Fibroblast of peridontal ligament (primary cell): ENCODE results near the gene ZNF808.
A peak's percentile ranks its signal among the peaks of the same experiment; 100 is the strongest.
"Not testable (repeated sequence)": the region's sequence is repeated elsewhere in the genome, so short reads cannot be mapped to it uniquely, and the experiment has no call there.

Experiments used
- DNase-seq: peaks from one replicate; pipeline ENCODE4 v3.0.0-alpha.2; 2010; ENCODE audit errors: extremely low read depth

Gene ZNF808

DNA sequence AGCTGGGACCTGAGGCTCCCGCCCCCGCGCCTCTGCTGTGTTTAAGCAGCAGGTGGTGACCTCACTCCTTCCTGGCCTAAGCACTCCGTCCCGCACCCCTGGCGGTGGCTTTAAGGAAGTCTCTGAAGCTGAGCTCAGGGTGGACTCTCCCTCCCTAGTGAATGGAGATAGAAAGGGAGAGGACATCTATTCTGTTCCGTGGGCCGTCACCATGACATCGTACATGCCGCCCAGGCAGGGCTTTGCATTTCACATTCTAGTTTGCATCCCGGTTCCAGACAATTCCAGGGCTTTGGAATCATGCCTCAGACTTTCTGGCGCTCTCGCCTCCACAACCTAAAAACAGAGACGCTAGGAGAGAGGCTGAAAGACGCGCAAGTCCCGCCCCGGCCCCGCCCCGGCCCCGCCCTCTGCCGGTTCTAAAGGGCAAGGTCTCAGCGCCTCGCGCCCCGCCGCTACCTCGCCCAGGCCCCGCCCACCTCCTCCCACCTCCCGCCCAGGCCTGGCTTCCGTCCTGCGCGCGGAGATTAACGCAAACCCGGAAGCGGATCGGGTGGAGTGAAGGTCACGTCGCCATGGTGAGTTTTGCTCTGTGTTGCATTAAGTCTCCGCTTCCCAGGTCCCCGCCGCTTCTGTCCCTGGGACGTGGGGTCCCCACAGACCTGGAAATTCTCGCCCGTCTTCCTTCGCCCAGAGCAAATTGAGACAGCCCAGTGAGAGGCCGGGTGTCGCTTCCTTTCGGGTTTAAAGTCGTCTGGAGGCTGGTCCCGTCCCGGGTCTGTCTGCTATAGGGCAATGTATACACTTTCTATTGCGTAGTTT is at the start of gene ZNF808:
ZNF808 (plus strand) TSS at position 535 of the 822 bp plus-strand sequence. CDS start 15,617 bp downstream, outside the sequence.
- peak; percentile 85 for DNase-seq

DNA sequence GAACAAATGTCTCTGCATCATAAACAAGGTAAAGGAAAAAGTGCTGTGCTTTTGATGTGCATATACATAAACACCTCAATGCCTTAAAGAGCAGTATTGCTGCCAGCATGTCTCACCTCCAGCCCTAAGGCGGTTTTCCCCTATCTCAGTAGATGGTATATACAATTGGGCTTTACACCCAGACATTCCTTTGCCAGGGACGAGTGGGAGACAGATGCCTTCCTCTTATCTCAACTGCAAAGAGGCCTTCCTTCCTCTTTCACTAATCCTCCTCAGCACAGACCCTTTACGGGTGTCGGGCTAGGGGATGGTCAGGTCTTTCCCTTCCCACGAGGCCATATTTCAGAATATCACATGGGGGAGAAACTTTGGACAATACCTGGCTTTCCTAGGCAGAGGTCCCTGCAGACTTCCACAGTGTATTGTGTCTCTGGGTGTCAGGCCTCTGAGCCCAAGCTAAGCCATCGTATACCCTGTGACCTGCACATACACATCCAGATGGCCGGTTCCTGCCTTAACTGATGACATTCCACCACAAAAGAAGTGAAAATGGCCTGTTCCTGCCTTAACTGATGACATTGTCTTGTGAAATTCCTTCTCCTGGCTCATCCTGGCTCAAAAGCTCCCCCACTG is 43.2 kb upstream of the ZNF808 start:
- not testable (repeated sequence) for DNase-seq

DNA sequence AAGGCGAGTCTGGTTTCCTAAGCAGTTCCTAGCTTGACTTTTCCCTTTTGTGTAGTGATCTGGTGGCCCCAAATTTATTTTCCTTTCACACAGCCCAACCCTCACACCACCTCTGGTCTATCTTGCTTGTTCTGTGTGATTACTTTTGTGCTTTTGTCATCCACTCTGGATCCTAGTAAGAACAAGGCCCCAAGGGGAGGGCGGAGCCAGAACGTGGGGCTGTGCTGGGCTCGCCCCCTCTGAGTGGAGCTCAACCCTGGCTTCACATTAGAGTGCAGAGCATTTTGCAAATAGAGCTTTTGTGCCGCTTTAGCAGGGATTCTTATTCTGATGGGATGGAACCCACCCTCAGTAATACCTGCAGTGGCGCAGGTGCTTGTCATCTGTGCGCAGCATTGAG is 42.4 kb upstream of the ZNF808 start:
- not testable (repeated sequence) for DNase-seq

DNA sequence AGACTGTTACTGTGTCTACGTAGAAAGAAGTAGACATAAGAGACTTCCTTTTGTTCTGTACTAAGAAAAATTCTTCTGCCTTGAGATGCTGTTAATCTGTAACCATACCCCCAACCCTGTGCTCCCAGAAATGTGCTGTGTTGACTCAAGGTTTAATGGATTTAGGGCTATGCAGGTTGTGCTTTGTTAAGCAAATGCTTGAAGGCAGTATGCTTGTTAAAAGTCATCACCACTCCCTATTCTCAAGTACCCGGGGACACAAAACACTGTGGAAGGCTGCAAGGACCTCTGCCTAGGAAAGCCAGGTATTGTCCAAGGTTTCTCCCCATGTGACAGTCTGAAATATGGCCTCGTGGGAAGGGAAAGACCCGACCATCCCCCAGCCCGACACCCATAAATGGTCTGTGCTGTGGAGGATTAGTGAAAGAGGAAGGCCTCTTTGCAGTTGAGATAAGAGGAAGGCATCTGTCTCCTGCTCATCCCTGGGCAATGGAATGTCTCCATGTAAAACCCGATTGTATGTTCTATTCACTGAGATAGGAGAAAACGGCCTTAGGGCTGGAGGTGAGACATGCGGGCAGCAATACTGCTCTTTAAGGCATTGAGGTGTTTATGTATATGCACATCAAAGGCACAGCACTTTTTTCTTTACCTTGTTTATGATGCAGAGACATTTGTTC is 41.8 kb upstream of the ZNF808 start:
- not testable (repeated sequence) for DNase-seq

DNA sequence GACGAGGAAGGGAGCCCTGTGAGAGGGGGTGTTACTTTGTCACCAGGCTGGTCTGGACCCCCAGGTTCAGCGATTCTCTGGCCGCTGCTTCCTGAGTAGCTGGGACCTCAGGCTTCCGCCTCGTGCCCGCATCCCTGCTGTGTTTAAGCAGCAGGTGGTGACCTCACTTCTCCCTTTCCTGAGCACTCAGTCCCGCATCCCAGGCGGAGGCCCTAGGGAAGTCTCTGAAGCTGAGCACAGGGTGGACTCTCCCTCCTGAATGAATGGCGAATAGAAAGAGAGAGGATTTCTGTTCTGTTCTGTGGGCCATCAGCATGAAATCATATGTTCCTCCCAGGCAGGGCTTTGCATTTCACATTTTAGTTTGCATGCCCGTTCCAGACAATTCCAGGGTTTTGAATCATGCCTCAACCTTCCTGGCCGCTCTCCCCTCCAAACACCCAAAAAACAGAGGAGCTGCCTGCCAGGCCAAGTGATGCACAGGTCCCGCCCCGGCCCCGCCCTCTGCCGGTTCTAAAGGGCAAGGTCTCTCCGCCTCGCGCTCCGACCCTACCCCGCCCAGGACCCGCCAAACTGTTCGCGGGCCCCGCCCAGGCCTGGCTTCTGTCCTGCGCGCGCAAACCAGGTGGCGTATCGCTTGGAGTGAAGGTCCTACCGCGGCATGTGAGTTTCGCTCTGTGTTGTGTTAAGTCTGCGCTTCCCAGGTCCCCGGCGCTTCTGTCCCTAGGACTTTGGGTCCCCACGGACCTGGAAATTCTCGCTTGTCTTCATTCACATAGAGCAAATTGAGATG is 35.1 kb upstream of the ZNF808 start:
- DNase-seq, result no peak

DNA sequence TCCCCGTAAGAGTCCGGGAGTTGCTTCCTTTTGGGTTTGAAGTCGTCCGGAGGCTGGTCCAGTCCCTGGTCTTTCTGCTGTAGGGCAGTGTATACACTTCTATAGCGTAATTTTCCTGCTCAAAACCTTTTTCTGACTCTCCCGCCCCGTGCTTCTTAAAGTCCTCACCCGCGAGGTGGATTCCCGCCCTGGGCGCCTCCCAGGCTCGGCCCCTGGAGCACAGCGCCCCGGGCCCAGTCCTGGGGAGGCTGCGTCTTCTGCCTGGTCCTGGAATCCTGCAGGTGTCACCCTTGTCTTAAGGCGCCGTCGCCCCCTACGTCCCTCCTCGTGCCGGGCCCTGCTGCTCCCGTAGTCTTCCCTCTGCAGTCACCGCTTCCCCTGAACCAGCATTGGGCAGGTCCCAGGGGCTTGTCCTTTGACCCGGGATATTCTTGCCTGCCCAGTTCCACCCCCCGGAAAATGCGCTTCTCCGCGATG is 34.4 kb upstream of the ZNF808 start:
- no peak for DNase-seq

DNA sequence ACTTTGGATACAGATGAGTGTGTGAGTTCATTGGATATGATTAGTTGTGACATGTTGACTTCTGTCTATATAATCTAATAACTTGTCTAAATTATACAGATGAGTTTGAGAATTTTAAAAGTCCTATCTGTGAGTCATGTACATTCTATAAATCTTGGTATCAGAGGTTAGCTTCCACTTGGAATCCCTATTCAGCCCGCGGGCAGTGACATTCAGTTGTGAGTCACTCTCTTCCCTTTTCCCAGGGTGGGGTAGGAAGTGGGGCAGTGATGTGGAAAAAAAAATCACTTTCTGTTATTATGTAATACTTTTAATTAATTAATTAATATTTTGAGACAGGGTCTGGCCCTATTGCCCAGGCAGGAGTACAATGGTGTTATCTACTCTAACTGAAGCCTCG is 33.0 kb upstream of the ZNF808 start:
- no peak for DNase-seq

DNA sequence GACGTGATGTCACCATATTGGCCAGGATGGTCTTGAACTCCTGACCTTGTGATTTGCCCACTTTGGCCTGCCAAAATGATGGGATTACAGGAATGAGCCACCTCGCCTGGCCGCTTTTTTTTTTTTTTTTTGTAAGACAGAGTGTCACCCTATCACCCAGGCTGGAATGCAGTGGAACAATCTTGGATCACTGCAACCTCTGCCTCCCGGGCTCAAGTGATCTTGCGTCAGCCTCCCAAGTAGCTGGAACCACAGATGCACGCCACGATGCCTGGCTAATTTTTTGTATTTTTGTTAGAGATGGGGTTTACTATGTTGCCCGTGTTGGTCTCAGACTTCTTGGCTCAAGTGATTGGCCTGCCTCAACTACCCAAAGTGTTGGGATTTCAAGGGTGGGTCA is 28.9 kb upstream of the ZNF808 start:
- DNase-seq, result no peak

DNA sequence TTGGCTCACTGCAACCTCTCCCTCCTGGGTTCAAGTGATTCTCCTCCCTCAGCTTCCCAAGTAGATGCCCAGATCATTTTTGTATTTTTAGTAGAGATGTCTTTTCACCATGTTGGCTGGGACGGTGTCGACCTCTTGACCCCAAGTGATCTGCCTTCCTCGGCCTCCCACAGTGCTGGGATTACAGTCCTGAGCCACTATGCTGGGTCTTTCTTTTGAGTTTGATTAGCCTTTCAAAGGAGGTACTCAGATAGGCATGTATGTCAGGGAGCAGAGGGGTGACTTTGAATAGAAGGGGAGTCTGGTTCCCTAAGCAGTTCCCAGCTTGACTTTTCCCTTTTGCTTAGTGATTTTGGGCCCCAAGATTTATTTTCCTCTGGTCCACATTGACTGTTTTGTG is 27.0 kb upstream of the ZNF808 start:
- DNase-seq, result not testable (repeated sequence)

DNA sequence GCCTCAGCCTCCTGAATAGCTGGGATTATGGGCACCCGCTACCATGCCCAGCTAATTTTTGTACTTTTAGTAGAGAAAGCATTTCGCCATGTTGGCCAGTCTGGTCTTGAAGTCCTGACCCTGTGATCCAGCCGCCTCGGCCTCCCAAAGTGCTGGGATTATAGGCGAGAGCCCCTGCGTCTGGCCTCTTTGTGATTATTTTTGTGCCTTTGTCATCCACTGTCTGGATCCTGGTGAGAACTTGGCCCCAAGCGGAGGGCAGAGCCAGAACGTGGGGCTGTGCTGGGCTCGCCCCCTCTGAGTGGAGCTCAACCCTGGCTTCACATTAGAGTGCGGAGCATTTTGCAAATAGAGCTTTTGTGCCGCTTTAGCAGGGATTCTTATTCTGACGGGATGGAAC is 26.5 kb upstream of the ZNF808 start:
- not testable (repeated sequence) for DNase-seq

DNA sequence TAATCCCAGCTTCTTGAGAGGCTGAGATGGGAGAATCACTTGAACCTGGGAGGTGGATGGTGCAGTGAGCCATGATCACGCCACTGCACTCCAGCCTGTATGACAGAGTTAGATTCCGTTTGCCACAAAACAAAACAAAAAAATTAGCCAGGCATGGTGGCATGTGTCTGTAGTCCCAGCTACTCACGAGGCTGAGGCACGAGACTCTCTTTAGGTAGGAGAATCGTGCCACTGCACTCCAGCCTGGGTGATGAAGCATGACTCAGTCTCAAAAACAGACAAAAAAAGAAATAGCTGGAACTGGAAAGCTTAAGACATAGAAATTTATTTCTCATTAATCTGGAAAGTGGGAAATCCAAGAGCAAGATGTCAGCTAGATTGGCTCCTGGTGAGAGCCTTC is 20.2 kb upstream of the ZNF808 start:
- DNase-seq, result no peak

DNA sequence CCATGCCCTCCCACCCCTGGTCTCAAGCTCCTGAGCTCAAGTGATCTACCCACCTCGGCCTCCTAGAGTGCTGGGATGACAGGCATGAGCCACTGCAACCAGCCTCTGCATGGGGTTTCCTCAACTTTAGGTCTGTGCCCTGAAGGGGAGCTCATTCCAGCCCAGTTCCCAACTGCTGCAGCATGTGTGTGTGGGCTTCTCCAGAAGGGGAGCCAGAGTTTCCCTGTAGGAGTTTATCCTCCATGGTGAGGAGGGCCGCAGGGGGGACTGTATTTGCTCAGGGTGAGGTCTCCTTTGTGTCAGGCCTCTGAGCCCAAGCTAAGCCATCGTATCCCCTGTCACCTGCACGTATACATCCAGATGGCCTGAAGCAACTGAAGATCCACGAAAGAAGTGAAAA is 11.3 kb upstream of the ZNF808 start:
- no peak for DNase-seq

DNA sequence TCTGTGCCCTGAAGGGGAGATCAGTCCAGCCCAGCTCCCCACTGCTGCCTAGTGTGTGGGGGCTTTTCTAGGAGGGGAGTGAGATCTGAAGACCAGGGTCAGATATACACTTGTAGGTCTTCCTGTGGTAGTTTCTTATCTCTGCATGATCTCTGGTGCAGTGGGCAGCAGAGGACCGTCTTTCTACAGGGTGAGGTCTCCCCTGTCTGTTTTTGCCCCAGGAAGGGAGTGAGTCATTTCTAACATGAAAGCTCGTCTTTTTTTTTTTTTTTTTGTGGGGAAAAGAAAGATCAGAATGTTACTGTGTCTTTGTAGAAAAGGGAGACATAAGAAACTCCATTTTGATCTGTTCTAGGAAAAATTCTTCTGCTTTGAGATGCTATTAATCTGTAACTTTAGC is 8.8 kb upstream of the ZNF808 start:
- no peak for DNase-seq

DNA sequence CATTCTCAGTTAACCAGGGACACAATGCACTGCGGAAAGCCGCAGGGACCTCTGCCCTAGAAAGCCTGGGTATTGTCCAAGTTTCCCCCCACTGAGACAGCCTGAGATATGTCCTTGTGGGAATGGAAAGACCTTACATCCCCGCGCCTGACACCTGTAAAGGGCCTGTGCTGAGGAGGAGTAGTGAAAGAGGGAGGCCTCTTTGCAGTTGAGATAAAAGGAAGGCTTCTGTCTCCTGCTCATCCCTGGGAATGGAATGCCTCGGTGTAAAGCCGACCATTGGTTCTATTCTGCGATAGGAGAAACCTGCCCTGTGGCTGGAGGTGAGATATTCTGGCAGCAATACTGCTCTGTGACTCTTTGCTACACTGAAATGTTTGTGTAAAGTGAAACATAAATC is 8.3 kb upstream of the ZNF808 start:
- not testable (repeated sequence) for DNase-seq

DNA sequence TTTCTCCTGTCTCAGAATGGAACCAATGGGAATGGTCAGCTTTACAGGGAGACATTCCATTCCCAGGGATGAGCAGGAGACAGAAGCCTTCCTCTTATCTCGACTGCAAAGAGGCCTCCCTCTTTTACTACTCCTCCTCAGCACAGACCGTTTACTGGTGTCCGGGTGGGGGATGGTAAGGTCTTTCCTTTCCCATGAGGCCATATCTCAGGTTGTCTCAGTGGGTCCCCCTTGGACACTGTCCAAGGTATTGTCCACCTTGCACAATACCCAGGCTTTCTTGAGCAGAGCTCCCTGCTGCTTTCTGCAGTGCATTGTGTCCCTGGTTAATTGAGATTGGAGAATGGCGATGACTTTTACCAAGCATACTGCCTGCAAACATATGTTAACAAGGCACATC is 7.5 kb upstream of the ZNF808 start:
- no peak for DNase-seq

DNA sequence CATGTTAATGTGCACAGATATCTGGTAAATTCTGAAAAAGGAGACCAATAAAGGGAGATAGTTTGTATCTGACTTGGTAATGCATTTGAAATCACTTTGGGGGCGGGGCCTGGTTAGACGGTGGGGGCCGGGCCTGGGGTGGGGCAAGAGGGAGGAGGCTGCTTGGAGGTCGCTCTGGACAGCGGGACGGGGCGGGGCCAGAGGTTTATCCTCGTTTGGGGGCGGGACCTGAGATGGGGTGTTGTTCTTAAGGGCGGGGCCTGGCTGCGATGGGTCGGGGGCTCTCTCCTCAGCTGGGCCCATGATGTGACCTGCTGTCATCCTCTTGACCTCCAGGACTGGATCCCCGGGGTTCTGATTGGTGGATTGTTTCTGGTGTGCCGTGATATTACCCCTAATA is 4.9 kb upstream of the ZNF808 start:
- DNase-seq, result no peak

DNA sequence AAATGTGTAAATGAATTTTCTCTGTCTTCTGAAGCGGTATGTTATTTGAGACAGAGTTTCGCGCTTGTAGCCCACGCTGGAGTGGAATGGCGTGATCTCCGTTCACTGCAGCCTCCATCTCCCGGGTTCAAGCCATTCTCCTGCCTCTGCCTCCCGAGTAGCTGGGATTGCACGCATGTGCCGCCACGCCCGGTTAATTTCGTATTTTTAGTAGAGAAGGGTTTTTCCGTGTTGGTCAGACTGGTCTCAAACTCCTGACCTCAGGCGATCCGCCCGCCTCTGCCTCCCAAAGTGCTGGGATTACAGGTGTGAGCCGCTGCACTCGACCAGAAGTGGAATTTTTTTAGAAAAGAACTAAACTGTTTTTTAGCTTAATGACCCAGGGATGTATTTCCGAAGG is 3.4 kb upstream of the ZNF808 start:
- no peak for DNase-seq

DNA sequence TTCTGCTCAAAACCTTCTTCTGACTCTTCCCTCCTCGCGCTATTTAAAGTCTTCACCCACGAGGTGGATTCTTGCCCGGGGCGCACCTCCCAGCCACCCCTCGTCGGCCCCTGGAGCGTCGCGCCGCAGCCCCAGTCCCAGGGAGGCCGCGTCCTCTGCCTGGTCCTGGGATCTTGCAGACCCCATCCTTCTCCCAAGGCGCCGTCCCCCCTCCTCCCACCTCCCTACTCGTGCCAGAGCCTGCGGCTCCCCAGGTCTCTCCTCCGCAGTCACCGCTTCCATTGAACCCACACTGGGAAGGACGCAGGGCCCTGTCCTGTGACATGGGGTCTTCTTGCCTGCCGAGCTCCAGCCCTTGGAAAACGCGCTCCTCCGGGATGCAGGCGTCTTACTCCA is 486 bp downstream of the ZNF808 start:
- DNase-seq, result peak; percentile 5

DNA sequence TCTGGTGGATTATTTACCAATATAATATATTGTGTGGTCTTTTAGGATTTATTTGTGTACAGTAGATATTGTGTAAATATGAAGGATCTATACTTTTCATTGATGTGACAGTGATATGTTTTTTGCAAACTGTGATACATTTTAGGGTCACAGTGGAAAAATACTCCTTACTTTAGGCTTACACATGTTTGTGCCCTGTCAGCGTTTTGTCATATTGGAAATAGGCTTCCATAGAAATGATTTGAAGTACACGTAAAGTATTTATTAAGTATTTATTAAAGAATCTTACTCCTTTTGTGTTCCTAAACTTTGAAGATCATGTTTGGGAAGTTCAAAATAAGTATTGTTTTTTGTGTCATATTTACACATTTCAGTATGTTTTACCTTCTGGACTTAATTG is 5.0 kb downstream of the ZNF808 start:
- DNase-seq, result no peak

DNA sequence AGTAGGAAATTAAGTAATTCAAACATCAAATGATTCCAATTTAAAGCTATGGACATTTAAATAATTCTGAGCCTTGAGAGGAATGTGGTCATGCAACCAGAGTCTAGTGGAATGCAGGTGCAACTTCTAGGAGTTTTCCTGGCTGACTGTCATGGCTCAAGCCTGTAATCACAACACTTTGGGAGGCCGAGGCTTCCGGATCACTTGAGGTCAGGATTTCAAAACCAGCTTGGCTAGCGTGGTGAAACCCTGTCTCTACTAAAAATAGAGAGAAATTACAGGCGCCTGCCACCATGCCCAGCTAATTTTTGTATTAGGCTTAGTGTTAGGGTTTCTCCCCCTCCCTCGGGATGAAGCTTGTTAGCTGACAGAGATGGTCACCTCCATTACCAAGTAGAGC is 6.4 kb downstream of the ZNF808 start:
- no peak for DNase-seq

DNA sequence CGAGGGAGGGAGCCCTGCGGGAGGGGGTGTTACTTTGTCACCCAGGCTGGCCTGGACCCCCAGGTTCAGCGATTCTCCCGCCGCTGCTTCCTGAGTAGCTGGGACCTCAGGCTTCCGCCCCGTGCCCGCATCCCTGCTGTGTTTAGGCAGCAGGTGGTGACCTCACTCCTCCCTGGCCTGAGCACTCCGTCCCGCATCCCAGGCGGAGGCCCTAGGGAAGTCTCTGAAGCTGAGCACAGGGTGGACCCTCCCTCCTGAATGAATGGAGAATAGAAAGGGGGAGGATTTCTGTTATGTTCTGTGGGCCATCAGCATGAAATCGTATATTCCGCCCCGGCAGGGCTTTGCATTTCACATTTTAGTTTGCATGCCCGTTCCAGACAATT is 7.9 kb downstream of the ZNF808 start:
- not testable (repeated sequence) for DNase-seq
